Testis (tissue), 3 donors: ENCODE results near the gene FSTL5. TPM values are rescaled to one million over a fixed set of nuclear protein-coding genes. Genes with fewer than 3 reads are reported as not detected.

Source experiments
- DNase-seq: peaks from one replicate; pipeline ENCODE4 v3.0.0-alpha.2; 2019
- H3K27ac ChIP-seq, 2 donors: fragments of 200-600 bp; sonication (generic); one replicate each; pipeline ENCODE4 v1.5.1; 2019
- H3K27me3 ChIP-seq: fragments of 200-600 bp; sonication (generic); one replicate; pipeline ENCODE4 v1.5.1; 2019
- H3K36me3 ChIP-seq: fragments of 200-600 bp; sonication (generic); one replicate; pipeline ENCODE4 v1.5.1; 2017; ENCODE audit warnings: low read depth; ENCODE audit errors: missing control alignments
- H3K4me1 ChIP-seq: fragments of 200-600 bp; sonication (generic); one replicate; pipeline ENCODE4 v1.5.1; 2019
- H3K4me3 ChIP-seq, 2 donors: fragments of 200-600 bp; sonication (generic); one replicate each; pipeline ENCODE4 v1.5.1; 2017 to 2019
- H3K9me3 ChIP-seq: fragments of 200-600 bp; sonication (generic); one replicate; pipeline ENCODE4 v1.5.1; 2017
- POLR2A ChIP-seq: fragments of 450-650 bp; IDR thresholded peaks from one replicate; pipeline ENCODE4 v1.6.1; 2017; ENCODE audit warnings: antibody characterized with exemption, mild to moderate bottlenecking, moderate library complexity
- WGBS, 2 donors: methylation state at CpG; one replicate each; pipeline ENCODE4 v1.1.5; 2018; 5-methylcytosine and 5-hydroxymethylcytosine counted together
- intact Hi-C: fragments of 100-400 bp; cut with DNase I; formaldehyde crosslinking; loops from one replicate; pipeline ENCODE4 v1.15.1; 2023; ENCODE audit warnings: low total_unique reads
- polyA plus RNA-seq: library from polyadenylated mRNA; stranded (reverse); fragments of 350-450 nt; fragmentation: Illumina TruSeq; extraction: RNeasy Lipid Tissue Mini Kit (QIAGEN cat#74804); gene quantifications from one replicate; pipeline ENCODE4 v1.2.3, GENCODE V29; 2014; ENCODE audit warnings: low read depth, low replicate concordance; ENCODE audit not compliant: insufficient read depth
- total RNA-seq, 2 donors: library from RNA; depleted of rRNA; stranded (reverse); fragments of >200 nt; gene quantifications; one replicate each; pipeline ENCODE4 v1.2.3, GENCODE V29; 2016
- TF ChIP-seq, protein P1 (sequence below), 3 experiments: fragments of 450-650 bp in 2 of 3; fragments of 200-600 bp in 1 of 3; sonication (generic) in 1 of 3; IDR thresholded peaks; one replicate each; pipeline ENCODE4 v1.5.1; 2016 to 2019; ENCODE audit warnings: antibody characterized with exemption in 3 of 3, mild to moderate bottlenecking in 2 of 3, moderate library complexity in 1 of 3

The FSTL5 gene
- total and polyA plus RNA-seq, 3 donors from 2014 or later, result 0.57 to 1.0 (median 0.68) TPM

DNA sequence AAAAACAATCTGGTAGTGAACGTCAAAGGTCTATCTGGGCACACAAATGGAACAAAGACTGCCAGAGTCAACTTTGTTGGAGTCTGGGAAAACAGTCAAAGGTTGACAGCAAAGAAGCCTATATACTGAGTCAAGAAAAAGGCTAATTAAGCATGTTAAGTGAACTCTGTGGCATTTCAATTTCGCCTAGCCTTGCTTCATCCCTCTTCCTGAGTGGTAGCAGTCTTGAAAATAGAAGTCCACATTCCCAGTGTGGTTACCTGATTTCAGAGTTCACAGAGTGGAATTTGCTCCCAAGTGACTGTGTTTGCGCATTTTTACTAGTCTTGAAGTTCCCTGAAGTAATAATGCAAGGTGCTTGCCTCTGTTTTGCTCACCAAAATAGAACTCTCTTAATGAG lies 760.0 kb downstream of the FSTL5 start:
- 85 to 93% methylated on average over 3 of the region's 3 CpGs for WGBS, 2 donors
- TF ChIP-seq, protein P1, sequence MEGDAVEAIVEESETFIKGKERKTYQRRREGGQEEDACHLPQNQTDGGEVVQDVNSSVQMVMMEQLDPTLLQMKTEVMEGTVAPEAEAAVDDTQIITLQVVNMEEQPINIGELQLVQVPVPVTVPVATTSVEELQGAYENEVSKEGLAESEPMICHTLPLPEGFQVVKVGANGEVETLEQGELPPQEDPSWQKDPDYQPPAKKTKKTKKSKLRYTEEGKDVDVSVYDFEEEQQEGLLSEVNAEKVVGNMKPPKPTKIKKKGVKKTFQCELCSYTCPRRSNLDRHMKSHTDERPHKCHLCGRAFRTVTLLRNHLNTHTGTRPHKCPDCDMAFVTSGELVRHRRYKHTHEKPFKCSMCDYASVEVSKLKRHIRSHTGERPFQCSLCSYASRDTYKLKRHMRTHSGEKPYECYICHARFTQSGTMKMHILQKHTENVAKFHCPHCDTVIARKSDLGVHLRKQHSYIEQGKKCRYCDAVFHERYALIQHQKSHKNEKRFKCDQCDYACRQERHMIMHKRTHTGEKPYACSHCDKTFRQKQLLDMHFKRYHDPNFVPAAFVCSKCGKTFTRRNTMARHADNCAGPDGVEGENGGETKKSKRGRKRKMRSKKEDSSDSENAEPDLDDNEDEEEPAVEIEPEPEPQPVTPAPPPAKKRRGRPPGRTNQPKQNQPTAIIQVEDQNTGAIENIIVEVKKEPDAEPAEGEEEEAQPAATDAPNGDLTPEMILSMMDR (IDR thresholded peaks at IDR 0.05), result no peak
- no peak for TF ChIP-seq POLR2A
- intact Hi-C loops, result no loop called here

DNA sequence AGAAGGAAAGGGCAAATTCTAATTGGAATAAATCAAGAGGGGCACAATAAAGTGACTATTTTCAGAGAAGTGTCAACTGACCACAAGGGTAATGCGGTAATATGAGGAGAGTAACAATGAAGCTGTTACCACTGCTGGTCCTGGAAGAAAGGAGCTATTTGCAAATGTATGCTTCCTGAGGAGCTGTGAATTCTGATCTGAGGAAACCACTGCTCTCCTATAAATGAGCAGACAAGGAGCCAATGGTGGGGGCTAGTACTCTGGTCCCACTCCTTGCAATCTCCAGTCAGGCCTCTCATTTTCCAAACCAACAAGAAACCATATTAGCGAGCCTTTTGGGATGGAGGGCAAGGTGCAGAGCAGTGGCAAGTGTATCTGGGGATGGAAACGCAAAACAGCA lies 770.2 kb downstream of the FSTL5 start:
- no peaks in the 10 kb centered on the region for H3K36me3 ChIP-seq
- no peaks in the 10 kb centered on the region for H3K9me3 ChIP-seq
- H3K27ac ChIP-seq, result no peak overlapping the region
- DNase-seq, result no peak
- intact Hi-C loops, result no loop called here
- WGBS, 2 donors, result 91 to 96% methylated on average over 3 of the region's 3 CpGs
- no peak overlapping the region for H3K4me3 ChIP-seq
- TF ChIP-seq, protein P1 (IDR thresholded peaks at IDR 0.05), result no peak
- TF ChIP-seq POLR2A, result no peak
- no peaks in the 10 kb centered on the region for H3K27me3 ChIP-seq
- no peaks in the 10 kb centered on the region for H3K4me1 ChIP-seq

More for the DNA sequence above, 760.0 kb downstream of the FSTL5 start:
- no peaks in the 10 kb centered on the region for H3K9me3 ChIP-seq
- H3K27me3 ChIP-seq, result no peaks in the 10 kb centered on the region
- no peaks in the 10 kb centered on the region for H3K36me3 ChIP-seq
- no peaks in the 10 kb centered on the region for H3K4me1 ChIP-seq
- H3K4me3 ChIP-seq, result no peak overlapping the region
- no peak for DNase-seq
- no peak overlapping the region for H3K27ac ChIP-seq

DNA sequence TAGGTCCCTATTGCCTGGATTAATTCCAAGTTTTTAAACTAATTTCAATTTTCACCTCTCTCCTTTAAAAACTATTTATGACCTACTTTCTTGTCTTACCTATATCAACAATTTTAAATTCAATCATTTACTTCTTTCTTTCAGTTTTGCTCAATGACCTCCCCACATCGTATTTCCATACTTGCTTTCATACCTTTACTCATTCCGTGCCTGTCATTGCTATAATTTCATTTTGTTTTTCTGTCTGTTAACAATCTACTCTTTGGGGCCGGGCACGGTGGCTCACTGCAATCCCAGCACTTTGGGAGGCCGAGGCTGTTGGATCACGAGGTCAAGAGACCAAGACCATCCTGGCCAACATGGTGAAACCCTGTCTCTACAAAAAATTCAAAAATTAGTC lies 781.1 kb downstream of the FSTL5 start:
- TF ChIP-seq POLR2A, result no peak
- WGBS, 2 donors, result 87 to 92% methylated on average over 6 of the region's 6 CpGs
- H3K36me3 ChIP-seq, result no peaks in the 10 kb centered on the region
- H3K4me3 ChIP-seq, result no peak overlapping the region
- no peaks in the 10 kb centered on the region for H3K4me1 ChIP-seq
- DNase-seq, result no peak
- H3K27me3 ChIP-seq, result no peaks in the 10 kb centered on the region
- H3K27ac ChIP-seq, result no peak overlapping the region
- intact Hi-C loops, result no loop called here
- no peaks in the 10 kb centered on the region for H3K9me3 ChIP-seq

DNA sequence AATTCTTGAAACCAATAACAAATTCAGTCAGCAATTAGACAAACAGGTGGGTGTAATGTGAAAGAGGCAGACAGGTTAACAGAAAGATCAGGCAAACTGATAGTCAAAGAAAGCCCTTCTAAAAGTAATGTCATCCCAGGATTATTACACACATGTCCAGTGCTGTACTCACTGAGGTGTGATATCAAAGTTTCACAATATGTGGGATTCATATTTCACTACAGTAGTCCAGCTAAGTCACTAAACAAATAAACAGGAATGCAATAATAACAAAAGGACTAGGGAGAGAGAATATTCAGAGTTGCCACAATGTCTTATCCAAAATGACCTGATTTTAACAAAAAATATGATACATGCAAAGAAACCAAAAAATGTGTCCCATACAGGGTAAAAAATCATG lies 787.5 kb downstream of the FSTL5 start:
- H3K9me3 ChIP-seq, result no peaks in the 10 kb centered on the region
- no peaks in the 10 kb centered on the region for H3K36me3 ChIP-seq
- no peak overlapping the region for H3K27ac ChIP-seq
- TF ChIP-seq, protein P1 (IDR thresholded peaks at IDR 0.05), result no peak
- TF ChIP-seq POLR2A, result no peak
- DNase-seq, result no peak
- H3K4me1 ChIP-seq, result no peaks in the 10 kb centered on the region
- intact Hi-C loops, result no loop called here
- no peak overlapping the region for H3K4me3 ChIP-seq
- no peaks in the 10 kb centered on the region for H3K27me3 ChIP-seq

DNA sequence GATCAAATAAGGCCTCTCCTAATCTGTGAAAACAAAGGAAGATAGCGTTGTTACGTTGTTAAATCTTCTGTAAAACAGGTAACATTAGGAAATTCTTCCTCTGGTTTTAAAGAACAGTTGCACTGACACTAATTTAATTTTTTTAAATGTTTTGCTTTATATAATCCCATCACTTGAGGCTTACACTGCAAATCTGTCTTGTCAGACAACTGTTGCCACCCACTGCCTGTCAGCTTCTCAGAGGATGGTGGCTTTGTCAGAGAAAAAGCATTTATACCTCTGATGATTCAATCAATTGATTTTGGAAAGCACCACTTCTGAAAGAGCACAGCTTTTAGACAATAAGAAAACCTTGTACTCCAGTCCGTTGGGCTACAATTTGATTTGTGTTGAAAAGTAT lies 799.1 kb downstream of the FSTL5 start:
- H3K4me3 ChIP-seq, result no peak overlapping the region
- no peak overlapping the region for H3K27ac ChIP-seq
- TF ChIP-seq, protein P1 (IDR thresholded peaks at IDR 0.05), result no peak
- no peak for DNase-seq
- H3K27me3 ChIP-seq, result no peaks in the 10 kb centered on the region
- H3K36me3 ChIP-seq, result no peaks in the 10 kb centered on the region
- H3K9me3 ChIP-seq, result no peaks in the 10 kb centered on the region
- intact Hi-C loops, result no loop called here
- H3K4me1 ChIP-seq, result no peaks in the 10 kb centered on the region
- WGBS, 2 donors, result 78 to 83% methylated on average over 3 of the region's 3 CpGs
